Right renal cortex interstitium (tissue), 3 donors: ENCODE results near the gene TCEA3. TPM values are rescaled to one million over a fixed set of nuclear protein-coding genes. Genes with fewer than 3 reads are reported as not detected.

Experiments
- DNase-seq, 3 donors: peaks; one replicate each; pipeline ENCODE4 v3.0.0-alpha.2; 2013; ENCODE audit warnings: low read depth in 3 of 3, low spot score in 2 of 3
- polyA plus RNA-seq, 3 donors: library from polyadenylated mRNA; unstranded; fragments of 120-200 nt; gene quantifications; one replicate each; pipeline ENCODE4 v1.2.1, GENCODE V29; 2013; ENCODE audit not compliant: insufficient read length in 3 of 3

TCEA3 gene
- polyA plus RNA-seq, 3 donors = 32.3 to 44.9 (median 43.3) TPM

DNA sequence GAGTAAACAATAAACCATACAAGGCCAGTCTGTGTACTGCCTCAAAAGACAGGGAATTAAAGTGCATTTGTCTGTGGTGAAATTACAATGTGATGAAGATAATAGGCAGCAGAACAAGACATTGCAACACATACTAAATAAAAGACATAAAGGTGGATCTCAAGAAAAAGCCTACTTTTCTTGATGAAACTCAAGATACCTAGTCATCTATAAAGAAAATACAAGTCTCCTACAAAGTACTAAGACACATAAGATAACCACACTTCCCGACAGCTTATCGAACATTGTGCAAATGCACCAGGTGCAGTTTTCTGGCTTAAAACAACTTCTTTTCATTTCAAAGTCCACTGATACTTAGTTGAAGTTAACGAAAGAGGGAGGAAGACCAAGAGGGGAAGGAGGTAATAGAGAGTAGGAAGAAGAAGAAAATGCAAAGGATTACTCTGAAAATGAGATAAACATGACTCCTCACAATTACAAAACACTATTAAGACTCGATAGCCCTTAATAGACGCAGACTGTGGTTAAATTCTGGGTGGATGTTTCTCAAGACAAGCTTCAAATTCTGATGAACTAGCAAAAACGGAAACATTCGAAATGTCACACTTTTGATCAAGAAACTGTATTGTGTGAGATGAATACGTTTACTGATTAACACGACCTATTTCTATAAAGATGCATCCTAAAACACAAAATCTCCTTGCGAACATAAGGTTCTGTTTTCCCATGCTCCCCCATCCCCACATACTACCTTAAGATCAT, 82.4 kb downstream of the TCEA3 start:
- DNase-seq = no peak

DNA sequence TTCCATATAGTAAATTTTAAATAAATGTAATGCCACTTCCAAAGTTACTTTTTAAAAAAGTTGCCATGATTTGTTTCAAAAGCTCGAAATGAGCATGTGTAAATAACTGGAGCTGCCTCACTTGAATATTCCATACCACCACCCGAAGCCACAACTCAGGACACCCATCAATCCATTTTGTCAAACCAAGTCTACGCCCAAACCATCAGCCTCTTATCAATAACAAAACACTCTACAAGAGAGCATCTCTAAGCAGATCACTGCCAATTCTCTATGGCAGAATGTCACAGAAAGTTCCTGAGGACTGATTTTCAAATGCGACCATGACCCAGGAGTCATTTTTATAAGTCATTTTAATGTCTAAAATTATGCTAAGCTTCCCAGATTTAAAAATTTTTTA, 84.9 kb downstream of the TCEA3 start:
- no peak for DNase-seq

DNA sequence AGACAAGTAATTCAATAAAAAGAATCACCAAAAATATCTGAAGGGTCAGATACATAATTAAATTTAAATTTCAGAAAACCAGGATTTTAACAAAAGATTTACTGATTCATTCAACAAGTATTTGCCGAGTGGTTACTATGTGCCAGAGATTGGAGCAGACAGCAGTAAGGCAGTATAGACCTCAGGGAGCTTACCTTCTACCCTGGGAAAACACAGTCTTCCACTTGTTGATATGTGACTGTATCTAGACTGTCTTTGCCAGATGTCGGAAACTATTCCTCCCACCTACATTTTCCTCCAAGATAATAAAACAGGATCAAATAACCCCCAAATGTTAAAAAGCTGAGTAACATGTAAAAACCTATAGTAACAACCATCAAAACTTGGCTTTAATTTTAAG, 86.7 kb downstream of the TCEA3 start:
- no peak for DNase-seq

DNA sequence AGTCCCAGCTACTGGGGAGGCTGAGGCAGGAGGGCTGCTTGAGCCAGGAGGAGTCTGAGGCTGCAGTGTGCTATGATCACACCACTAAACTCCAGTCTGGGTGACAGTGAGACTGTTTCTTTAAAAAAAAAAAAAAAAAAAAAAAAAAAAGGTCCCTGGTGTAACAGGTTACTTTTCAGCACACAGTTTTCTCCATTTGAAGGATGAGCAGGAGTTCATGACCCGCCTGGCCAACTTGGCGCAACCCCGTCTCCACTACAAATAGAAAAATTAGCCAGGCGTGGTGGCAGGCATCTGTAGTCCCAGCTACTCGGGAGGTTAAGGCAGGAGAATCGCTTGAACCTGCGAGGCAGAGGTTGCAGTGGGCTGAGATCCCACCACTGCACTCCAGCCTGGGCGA, 92.8 kb downstream of the TCEA3 start:
- no peak for DNase-seq

Other genes with a start within 250 kb of the TCEA3 start
- gene HTR1D, start 207.2 kb downstream of the TCEA3 start, polyA plus RNA-seq = under 1 TPM; 0.17 to 0.33 (median 0.28) TPM
- 100 to 1,000 TPM; 253 to 295 (median 288) TPM for gene HNRNPR, start 80.5 kb downstream of the TCEA3 start, polyA plus RNA-seq
- gene ZNF436, start 54.9 kb downstream of the TCEA3 start, polyA plus RNA-seq = 10 to 100 TPM; 36.0 to 38.6 (median 37.7) TPM
- 10 to 100 TPM; 29.8 to 36.2 (median 30.5) TPM for gene ASAP3, start 59.4 kb upstream of the TCEA3 start, polyA plus RNA-seq
- 1 to 10 TPM; 3.8 to 4.7 (median 4.5) TPM for gene E2F2, start 106.5 kb upstream of the TCEA3 start, polyA plus RNA-seq
- 100 to 1,000 TPM; 267 to 340 (median 324) TPM for gene ID3, start 134.8 kb upstream of the TCEA3 start, polyA plus RNA-seq